ENCODE measurements around the gene FBLN2.
"Not testable (repeated sequence)": the region's sequence is repeated elsewhere in the genome, so short reads cannot be mapped to it uniquely, and the experiment has no call there.

GRCh38 chr3:13499246-13499645 is 49.7 kb upstream of the FBLN2 start:
- TF ChIP-seq, protein P1, sequence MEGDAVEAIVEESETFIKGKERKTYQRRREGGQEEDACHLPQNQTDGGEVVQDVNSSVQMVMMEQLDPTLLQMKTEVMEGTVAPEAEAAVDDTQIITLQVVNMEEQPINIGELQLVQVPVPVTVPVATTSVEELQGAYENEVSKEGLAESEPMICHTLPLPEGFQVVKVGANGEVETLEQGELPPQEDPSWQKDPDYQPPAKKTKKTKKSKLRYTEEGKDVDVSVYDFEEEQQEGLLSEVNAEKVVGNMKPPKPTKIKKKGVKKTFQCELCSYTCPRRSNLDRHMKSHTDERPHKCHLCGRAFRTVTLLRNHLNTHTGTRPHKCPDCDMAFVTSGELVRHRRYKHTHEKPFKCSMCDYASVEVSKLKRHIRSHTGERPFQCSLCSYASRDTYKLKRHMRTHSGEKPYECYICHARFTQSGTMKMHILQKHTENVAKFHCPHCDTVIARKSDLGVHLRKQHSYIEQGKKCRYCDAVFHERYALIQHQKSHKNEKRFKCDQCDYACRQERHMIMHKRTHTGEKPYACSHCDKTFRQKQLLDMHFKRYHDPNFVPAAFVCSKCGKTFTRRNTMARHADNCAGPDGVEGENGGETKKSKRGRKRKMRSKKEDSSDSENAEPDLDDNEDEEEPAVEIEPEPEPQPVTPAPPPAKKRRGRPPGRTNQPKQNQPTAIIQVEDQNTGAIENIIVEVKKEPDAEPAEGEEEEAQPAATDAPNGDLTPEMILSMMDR (IDR thresholded peaks at IDR 0.05; ENCODE audit: low read depth, low read length): not testable (repeated sequence)
- TF ChIP-seq MYC (IDR thresholded peaks at IDR 0.05; ENCODE audit: low read depth, low read length): not testable (repeated sequence)
